HG02840 (cell line): ENCODE results near the gene WWOX.

Experiments
- ATAC-seq: cut with Tn5 transposase; IDR thresholded peaks from one replicate; pipeline ENCODE4 v1.9.1; 2021; ENCODE audit warnings: mild to moderate bottlenecking, moderate library complexity, moderate number of reproducible peaks; ENCODE audit not compliant: unreplicated experiment, low FRiP score

The WWOX gene

GRCh38 chr16:78421181-78421708 is 321.8 kb downstream of the WWOX start:
- no peak for ATAC-seq

- no peak for ATAC-seq
These were observed 325.8 kb downstream of the WWOX start for GRCh38 chr16:78425281-78425680.

- no peak for ATAC-seq
These were observed 326.5 kb downstream of the WWOX start for GRCh38 chr16:78425891-78426510.

GRCh38 chr16:78428193-78428592 is 328.7 kb downstream of the WWOX start:
- no peak for ATAC-seq

- ATAC-seq, result no peak
These were observed 330.8 kb downstream of the WWOX start for GRCh38 chr16:78430281-78430680.

GRCh38 chr16:78431004-78431670 is 331.7 kb downstream of the WWOX start:
- no peak for ATAC-seq

GRCh38 chr16:78431701-78432100 is 332.2 kb downstream of the WWOX start:
- ATAC-seq, result no peak

GRCh38 chr16:78432451-78432850 is 333.0 kb downstream of the WWOX start:
- ATAC-seq, result no peak

GRCh38 chr16:78433116-78433515 is 333.7 kb downstream of the WWOX start:
- ATAC-seq, result no peak

DNA sequence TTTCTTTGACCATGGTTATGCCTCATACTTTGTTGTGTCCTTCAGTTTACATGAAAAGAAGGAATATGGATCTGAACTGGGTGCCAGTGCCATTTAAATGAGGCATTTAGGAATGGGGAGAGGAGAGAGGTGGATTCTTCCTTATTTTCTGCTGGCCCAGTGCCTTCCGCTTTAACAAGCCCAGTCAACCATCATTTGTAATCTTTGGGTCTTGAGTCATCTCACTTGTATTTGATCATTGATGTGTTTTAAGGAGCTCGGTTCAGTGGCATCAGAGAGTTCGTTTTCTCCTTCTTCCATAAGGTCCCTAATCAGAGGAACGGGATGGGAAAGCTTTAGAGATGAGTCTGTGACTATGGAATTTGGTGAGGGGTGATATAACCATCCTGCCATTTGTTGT is 334.9 kb downstream of the WWOX start:
- ATAC-seq, result no peak

GRCh38 chr16:78435260-78435659 is 335.8 kb downstream of the WWOX start:
- ATAC-seq, result no peak

DNA sequence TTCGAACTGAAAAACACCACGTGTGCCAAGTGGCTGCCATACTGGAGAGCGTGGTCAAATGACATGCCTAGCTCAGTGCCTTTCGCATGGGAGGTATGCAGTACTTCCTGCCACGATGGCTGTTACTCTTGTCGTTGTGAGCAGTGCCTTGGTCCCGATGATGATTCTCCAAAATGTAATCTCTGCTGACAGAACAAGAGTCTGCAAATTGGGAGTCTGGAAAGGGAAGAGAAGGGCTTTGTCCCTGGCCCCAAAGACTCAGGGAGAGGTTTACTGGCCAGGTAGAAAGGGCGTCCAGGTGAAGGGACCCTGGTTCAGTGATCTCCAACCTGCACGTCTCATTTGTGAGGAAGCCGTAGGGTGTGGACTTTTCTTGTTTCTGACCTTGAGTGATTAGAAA is 336.6 kb downstream of the WWOX start:
- ATAC-seq, result no peak

DNA sequence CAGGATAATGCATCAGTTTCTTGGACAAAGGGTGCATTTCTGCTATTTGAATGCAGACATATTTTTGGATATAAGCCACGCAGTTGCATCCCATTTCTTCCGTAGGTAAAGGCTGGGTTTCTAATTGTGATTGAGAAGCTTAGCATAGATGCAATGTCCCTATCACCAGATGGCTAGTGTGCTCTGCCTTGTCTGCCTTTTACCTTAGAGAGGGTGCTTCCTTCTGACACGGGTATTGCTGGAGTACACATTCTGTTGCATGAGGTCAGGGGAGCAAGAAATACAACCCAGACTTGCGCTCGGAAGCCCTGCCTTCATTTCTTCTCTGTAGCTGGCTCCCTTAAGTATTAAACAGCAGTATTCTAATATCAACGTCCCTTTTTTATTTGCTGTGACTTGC is 337.4 kb downstream of the WWOX start:
- no peak for ATAC-seq

DNA sequence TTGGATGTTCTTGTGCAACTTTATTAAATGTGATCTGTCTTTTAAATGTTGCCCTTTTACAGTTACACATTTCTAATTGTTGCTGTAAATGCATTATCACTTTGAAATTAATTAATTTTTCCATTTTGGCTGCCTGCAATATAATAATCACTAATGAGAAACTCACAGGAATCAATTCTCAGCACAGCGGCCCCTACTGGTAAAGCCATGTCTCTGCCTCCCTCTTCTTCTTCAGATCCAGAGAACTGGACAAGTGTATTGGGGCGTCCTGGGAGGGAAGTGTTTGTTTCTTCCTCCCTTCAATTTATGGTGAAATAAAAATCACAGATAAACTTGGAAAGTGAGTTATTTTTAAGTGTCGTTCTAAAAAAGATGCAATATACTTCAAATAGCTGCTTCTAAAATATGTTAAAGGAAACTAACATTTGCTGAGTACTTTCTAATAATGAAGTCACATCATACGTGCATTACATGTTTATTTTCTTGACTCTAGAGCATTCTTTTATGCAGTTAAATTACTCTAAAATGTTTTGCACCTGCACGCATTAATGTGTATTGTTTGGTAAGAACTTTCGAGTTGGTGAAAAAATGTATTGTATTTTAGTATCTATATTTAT is 338.0 kb downstream of the WWOX start:
- no peak for ATAC-seq

DNA sequence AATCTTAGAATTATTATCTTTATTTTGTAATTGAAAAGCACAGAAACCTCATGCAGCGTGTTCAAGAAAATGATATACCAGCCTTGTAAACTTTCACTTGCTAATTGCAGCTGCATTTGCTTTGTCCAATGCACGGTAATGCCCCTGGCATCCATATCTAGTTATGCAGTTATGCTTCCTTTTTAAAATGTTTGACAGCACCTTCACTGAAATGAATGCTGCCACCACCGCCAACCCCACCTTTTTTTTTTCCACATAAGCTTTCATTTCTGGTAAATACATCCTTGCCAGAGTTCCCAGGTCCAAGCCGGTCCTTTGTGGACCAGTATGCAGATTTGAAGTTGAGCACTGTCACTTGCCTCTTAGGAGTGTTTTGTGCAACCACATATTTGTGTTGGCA is 338.8 kb downstream of the WWOX start:
- ATAC-seq, result no peak

- no peak for ATAC-seq
These were observed 339.2 kb downstream of the WWOX start for GRCh38 chr16:78438632-78439031.

GRCh38 chr16:78439646-78440045 is 340.2 kb downstream of the WWOX start:
- no peak for ATAC-seq

DNA sequence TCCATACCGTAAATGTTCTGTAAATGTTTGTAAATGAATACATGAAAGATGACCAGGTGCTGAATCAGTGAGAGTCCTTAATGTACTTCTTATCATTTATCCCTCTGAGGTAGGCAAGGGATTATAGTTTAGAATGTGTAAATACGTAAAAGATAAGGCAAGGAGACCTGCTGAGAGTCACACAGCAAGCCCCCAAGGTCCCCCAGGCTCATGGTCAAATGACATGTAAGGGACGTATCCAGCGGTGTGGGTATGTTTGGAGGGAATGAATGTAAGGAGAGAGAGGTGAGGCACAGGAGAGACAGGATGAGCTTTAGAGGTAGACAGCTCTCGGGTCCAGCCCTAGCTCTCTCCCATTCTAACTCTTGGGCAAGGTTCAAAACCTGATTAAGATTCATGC is 341.8 kb downstream of the WWOX start:
- no peak for ATAC-seq

- no peak for ATAC-seq
These were observed 344.3 kb downstream of the WWOX start for GRCh38 chr16:78443542-78444364.

GRCh38 chr16:78445818-78446217 is 346.4 kb downstream of the WWOX start:
- no peak for ATAC-seq

DNA sequence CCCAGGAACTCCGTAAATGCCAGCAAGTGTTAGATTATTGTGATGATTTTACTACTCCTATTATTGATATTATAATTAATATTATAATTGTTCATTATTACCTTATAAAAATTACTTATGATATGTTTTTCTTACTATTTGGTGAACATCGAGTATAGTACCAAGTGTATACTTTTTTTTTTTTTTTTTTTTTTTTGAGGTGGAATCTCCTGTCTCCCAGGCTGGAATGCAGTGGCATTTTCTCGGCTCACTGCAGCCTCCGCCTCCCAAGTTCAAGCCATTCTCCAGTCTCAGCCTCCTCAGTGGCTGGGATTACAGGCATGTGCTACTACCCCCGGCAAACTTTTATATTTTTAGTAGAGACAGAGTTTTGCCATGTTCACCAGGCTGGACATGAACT is 347.0 kb downstream of the WWOX start:
- no peak for ATAC-seq
